Activated CD4-positive, CD25-positive, alpha-beta regulatory T cell treated with anti-CD3 and anti-CD28 coated beads, Interleukin-2, amount 50 U/mL, for 24 hours (primary cell): ENCODE results near the gene GRIK4.
A peak's percentile ranks its signal among the peaks of the same experiment; 100 is the strongest.
"Not testable (repeated sequence)": the region's sequence is repeated elsewhere in the genome, so short reads cannot be mapped to it uniquely, and the experiment has no call there.

Experiments
- ATAC-seq, 2 donors: fragments of 150-1000 bp; cut with Tn5 transposase; one replicate each; pipeline ENCODE4 v1.10.0; 2021; ENCODE audit warnings: mild to moderate bottlenecking in 1 of 2, moderate library complexity in 1 of 2

GRIK4 gene

DNA sequence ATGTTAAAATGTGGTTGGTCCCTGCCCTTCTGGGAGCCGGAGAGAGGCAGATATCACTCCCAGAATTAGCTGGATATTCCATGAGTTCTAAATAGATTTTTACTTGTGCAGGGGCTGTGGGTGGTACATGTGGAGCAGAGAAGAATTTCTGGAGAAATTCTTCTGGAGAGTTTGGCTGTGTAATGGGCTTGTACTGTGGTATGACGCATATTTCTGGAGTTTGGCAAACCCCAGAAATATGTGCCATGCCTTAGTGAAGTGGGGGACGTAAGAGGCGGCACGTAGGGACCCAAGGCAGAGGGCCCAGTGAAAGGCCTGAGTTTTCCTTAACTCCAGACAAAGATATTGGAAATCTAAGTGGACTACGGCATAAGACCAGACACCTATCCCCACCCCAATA lies 461.1 kb downstream of the GRIK4 start:
- ATAC-seq, result no peak

DNA sequence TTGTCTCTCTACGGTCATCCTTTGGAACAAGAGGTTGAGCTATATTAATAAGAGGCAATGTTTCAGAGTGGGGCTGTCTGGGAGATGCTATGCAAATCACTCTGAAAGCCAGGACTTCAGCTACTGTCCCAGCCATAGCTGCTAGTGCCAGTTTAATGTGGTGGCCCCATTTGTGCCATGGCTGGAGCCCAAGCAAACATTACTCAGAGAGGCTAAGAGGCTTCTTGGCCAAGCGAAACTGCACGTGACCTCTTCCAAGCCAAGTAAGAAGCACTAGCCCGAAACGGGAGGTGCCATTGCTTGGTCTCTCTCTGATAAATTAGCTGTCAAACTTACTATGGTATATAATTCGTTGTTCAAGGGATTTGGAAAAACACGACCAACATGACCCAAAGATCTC lies 462.0 kb downstream of the GRIK4 start:
- ATAC-seq, result no peak

DNA sequence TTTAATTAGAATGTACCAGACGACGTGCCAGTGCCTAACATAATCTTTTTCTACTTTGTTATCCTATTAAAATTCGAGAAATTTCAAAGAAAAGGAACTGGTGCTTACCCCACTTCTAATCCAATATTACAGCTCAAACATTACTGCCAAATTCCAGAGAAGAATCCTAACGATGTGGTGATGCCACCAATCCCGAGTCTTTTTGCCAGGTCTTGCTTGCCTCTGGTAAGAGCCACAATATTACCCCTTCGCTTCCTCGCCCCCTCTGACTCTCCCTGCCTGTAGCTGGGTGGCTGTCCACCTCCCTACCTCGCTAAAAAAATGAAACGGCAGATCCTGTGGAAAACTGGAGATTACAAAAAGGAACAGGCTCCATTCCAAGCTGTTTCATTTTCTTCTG lies 462.9 kb downstream of the GRIK4 start:
- ATAC-seq, result no peak

DNA sequence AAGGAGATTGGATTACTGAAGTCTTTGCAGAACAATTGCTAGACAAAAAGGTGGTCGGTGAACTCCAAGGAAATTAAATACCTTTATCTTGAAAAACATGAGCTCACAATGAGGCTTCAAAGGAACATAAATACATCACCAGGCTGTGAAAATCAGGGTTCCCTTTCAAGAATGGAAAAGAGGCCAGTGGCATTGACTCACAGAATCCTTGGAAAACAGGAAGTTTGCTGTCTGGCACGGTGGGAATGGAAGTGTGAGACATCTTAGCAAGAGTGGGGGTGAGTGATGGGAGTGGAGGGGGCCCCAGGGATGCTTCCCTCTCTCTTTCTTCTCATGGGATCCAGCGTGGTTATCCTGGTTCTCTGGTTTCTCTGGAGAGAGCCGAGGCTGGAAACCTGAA lies 463.4 kb downstream of the GRIK4 start:
- no peak for ATAC-seq

DNA sequence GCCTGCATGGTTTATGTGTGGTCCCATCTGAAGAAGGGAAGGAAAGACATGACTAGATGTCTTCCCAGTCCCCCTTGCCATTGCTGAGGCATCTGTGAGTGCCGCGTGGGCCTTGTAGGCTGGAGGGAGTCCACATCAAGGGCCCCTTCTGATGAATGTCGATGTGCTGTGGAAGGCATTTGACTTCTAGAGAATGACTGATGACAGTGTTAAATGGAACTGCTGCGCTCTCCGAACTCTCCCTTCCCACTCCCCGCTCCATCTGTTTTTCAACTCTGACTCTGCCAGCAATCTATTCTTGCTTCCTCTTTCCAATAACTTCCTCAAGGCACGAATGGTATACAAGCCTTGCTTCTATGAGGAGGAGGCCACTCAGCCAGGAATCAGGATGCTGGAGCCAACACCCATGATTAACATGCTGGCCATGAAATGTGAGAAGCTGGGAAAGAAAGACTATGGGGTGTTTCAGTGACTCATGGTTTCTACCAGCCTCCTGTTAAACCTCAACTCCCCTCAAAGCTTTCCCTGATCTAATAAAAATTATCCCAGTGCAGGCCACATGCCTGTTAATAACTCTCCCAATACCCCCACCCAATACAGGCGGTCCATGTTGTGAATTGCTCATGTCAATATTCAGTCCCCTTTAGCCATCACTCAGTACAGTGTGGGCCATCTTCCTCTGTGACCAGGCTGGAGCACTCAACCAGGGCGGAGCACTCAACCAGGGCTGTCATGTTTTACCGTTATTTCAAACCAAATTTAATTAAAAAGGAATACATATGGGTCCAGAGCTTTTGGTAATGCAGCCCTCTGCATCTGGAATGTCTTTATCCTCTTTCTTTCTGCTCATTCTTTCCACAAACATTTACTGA lies 466.0 kb downstream of the GRIK4 start:
- ATAC-seq, result no peak

DNA sequence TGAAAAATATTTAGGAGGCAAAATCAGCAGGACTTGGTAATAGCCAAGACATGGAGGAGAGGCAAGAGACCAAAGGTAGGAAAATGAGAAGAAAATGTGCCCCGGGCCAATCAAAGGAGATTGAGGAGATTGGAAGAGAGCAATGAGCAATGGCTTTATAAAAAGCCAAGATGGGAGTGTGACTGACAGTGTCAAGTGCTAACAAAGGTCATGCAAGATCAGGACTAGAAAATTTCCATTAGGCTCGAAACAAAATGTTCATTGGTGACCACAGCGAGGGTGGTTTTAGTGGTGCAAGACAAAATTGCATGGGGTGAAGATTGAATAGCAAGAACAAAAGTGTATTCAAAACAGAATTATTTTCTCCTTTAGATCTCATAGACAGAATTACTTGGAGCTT lies 467.2 kb downstream of the GRIK4 start:
- ATAC-seq, result no peak

DNA sequence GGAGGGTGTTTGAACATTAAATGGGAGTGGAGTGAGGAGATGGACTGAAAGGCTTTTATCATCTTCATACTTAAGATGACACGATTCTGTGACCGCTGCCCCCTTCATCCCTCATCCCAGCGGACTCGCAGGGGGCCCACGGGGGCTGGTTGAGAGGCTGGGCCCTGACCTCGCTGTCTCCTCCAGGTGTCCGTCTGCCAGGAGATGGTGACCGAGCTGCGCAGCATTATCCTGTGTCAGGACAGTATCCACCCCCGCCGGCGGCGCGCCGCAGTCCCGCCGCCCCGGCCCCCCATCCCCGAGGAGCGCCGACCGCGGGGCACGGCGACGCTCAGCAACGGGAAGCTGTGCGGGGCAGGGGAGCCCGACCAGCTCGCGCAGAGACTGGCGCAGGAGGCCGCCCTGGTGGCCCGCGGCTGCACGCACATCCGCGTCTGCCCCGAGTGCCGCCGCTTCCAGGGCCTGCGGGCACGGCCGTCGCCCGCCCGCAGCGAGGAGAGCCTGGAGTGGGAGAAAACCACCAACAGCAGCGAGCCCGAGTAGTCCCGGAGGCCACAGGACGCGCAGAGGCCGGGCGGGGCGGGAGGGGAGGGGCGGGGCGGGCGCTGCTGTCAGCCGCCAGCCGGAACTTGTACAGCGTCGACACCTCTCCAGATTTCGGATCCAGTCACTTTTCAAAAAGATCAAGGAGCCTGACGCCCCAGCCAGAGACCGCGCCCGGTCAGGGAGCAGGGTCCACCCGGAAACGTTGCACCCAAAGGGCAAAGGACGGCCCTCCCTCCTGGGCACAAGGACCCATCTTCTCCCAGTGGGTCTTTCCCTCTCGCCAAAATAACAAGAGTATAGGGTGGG lies 474.4 kb downstream of the GRIK4 start:
- peak; percentile 66 to 72 for ATAC-seq

DNA sequence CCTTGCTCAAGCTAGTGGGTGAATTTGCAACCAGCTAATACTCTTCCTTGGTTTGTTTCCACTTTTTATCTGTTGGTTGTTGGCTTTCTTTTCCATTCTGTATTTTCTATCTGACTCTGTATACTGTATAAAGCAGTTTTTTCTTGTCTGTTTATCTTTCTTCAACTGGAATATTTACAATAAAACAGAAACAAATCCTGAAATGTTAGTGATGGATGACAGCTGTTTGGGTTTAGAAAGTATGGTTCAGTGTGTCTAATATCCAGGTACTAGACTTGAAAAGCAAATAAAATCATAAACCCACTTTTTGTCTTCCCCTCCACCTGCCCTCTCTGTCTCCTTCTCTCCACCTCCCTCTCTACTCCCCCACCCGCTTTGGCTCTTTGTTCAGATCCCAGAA lies 477.1 kb downstream of the GRIK4 start:
- no peak for ATAC-seq

DNA sequence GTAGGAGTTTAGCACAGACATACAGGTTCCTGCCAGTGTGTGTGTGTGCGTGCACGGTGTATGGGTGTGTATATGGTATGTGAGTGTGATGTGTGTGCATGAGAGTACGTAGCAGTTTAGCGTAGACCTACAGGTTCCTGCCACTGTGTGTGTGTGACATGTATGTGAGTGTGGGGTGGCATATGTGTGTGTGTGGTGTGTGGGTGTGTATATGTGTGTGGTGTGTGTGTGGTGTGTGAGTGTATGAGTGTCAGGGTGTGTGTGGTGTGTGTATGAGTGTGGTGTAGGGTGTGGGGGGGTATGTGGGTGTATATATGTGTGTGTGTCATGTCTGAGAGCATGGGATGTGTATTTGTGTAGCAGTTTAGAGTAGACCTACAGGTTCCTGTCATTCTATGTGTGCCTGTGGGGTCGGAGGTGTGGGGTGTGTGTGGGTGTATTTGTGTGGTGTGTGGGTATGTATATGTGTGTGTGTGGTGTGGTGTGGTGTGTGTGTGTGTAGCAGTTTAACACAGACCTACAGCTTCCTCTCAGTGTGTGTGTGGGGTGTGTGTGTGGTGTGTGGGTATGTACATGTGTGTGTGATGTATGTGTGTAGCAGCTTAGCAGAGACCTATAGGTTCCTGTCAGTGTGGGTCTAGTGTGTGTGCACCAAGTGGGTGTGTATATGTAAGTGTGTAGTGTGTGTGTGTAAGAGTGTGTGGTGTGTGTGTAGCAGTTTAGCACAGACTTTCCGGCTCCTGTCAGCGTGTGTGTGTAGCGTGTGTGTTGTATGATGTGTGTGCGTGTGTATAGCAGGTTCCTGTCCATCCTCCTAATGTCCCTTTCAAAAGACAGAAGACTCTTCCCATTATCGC lies 480.5 kb downstream of the GRIK4 start:
- ATAC-seq, result no peak

DNA sequence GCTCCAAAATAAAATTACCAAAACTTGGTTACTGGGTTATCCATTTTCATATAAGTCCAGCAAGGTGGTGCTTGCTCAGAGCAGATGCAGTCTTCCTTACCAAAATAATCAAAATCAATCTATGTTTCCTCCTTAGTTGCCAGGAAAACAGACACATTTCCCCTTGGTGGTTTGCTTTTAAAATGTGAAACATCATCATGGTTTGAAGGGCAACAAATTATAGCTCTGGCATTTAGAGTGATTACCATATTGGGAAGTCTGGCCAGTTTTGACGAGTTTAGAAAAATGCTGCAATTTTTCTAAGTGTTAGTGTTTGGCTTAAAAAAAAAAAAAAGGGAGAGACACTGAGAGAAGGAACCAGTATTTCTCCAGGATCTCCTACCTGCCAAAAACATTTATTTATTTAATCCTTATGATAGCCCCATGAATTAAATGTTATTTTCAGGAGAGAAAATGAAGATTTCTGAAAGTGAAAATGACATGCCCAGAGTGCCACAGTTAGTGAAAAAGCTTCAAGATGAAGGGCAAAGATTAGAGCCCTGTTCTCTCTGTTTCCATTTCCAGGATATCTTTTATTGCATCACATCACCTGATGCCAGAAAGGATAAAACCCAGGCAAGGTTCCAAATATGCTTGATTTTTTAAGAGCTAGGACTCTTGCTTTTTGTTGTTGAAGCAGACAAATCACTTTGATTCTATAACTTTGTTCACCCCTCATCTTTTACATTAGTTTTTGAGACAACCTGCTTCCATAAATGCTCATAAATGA lies 482.7 kb downstream of the GRIK4 start:
- no peak for ATAC-seq

DNA sequence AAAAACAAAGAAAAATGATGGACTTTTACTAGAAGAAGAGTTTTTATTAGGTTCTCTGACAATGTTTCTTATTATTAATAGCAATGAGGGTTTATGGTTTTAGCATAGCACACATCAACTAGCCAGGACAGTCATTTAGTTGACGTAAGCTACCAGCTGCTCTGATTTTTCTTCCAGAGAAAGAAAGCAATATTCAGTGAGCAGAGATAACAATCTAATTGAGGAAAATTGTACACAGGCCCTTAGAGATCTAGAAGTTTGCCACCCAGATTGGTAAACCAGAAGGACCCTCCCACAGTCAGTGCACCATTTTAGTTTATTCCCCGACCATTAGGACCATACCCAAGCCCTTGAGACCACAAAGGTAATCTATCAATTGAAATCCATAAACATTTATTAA lies 483.6 kb downstream of the GRIK4 start:
- no peak for ATAC-seq

DNA sequence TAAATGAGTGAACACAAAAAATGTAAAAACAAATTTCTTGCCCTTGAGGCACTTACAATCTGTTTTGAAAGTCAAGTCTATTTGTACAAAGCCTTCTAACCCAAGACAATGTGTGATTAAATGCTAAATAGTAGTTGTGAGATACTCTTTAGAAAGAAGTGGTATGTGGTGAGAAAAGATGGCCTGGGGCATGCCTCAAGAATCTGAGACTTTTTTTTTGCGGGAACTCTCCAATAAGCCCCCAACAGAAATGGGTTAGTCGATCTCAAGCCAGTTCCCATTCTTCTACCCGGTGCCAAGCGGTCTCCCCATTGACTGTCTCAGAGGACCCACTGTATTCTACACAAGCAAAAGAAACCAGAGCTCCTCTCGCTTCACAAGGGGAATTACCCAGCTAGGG lies 485.4 kb downstream of the GRIK4 start:
- no peak for ATAC-seq

DNA sequence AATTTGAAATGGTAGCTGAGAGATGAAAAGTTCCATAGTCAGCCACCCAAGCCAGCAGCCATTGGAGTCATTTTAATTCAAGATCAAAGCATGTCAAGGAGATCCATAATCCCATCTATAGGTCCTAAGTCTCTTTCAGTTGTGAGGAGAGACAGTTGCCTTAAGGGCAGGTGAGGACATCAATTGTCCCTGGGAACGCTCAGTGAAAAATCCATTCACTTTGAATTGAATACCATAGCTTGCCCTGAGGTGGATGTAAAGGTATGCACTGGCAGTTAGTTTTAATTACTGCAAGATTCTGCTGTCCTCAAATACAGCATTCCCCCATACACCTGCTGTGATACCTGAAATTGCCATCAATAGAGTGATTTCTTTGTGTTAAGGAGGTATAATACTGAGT lies 487.0 kb downstream of the GRIK4 start:
- no peak for ATAC-seq

DNA sequence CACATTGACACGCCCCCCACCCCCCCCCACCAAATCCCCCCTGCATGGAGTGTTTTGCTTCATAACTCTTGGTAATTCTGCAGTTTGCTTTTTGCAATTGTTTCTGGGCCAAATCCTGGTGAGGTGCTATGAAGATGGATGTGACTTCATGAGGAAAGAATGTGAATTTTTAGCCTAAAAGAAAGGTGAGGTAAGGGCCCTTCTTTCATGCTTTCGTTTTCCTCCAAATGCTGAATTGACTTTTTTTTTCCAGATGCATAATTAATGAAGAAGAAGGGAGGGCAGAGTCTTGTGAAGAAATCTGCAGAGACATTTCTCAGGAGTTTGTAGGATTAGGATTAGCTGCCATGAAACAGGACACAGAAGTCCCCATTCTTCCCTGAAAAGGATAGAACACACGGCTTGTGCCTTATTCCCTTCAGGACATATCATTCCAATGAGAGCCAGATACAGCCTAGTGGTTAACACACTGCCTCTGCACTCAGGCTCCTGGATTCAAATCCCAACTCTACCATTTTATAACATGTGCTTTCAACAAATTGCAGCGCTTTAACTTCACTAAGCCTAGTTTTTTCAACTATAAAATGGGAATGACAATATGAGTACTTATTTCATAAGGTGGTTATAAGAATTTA lies 492.8 kb downstream of the GRIK4 start:
- no peak for ATAC-seq

DNA sequence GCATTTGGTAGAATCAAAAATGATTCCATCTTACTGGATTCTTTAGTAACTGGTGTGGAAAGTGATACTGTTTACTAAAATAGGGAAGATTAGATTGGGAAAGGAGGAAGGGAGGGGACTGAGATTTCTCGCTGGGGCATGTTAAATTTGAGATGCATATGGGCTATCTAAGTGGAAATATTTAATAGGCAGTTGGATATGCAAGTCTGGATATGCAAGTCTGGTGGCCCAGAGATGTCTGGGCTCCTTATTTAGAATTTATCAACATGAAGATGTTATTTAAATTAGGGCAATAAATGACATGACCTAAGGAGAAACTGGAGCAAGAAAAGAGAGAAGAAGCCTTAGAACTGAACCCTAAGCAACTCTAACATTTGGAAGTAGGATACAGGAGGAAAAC lies 495.4 kb downstream of the GRIK4 start:
- no peak for ATAC-seq

DNA sequence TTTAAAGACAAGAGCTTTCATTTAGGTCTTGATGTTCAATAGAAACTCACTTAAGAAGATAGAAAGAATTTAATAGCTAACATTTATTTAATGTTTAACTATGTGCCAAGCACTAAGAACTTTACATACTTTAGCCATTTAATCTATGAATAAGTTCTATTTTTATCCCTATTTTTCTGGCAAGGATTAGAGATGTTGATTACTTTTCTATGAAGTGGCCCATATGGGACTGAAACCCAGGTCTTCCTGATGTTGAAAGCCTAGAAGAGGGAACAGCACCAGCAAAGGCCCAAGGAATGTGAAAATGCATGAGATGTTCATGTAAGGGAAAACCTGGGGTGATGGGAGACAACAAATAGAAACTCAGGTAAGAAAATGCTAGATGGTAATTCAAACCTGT lies 497.0 kb downstream of the GRIK4 start:
- no peak for ATAC-seq

DNA sequence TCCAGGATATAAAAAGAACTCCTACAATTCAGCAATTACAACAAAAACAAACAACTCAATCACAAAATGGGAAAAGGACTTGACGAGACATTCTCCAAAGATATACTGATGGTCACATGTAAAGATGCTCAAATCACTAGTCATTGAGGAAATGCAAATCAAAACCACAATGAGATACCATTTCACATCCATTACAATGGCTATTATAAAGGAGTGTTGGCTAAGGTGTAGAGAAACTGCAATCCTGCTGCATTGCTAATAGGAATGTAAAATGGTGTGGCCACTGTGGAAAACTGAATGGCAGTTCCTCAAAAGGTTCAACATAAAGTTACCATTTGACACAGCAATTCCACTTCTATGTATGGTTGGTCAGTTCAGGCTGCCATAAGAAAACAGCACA lies 500.5 kb downstream of the GRIK4 start:
- ATAC-seq, result no peak

DNA sequence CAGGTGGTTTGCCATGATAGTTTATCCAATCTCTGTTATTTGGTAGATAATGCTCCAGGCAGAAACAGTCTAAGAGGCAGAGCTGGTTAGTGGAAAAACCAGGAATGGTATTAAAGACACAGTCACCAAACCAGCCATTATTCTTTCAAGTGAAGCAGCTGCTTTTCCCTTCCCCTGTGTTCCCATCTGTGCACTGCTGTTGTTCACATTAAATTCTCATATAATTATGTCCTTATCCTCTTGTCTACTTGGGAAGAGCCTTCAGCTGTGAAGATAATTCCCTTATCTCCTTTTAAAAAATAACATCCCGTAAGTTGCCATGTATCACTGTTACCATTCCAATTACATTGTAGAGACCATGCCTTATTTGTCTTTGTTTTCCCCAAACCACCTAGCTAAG lies 507.2 kb downstream of the GRIK4 start:
- ATAC-seq, result no peak

DNA sequence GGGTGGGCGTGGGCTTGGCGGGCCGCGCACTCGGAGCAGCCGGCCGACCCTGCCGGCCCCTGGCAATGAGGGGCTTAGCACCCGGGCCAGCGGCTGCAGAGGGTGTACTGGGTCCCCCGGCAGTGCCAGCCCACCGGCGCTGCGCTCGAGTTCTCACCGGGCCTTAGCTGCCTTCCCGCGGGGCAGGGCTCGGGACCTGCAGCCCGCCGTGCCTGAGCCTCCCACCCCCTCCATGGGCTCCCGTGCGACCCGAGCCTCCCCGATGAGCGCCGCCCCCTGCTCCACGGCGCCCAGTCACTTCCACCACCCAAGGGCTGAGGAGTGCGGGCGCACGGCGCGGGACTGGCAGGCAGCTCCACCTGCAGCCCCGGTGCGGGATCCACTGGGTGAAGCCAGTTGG lies 510.2 kb downstream of the GRIK4 start:
- not testable (repeated sequence) for ATAC-seq

DNA sequence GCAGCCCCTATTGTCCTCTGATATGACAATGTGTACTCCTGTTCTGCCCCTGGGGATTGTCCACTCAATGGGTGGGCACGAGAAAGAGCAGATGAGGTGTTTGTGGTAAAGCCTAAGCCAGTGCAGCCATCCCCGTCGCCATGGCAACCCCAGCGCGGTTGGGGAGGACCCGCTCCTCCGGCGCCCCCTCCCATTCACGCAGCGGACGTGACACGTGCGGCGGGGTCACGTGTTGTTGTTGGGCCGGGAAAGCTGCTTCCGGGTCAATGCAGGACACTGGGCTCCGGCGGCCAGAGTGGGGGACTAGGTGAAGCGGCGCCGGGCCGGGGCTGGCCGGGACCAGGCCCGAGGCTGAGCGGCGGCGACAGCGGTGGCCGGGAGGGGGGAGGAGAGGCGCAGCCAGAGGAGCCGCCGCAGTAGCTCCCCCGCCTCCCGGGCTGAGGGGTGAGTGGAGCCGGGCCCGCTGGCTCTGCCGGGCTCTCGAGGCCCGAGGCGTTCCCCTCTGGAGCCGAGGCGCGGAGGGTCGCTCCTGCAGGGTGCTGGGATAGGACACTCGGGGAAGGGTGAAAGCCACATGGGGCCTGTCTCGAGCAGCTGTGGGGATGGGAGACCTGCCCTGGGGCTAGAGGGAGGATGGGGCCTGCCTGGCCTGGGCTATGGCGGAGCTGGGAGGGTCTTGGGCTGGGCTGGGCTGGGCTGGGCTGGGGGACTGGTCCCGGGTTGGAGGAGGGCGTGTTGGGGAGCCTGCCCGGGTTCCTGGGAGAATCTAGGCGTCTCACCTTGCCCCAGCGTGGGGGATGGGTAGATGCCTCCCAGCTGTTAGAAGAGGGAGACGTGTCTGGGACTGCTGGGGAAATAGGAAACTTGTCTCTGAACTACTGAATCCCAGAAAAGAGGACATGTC lies 512.6 kb downstream of the GRIK4 start, which contains the start of gene TBCEL:
TBCEL (plus strand) TSS at position 255 of the 904 bp plus-strand sequence. CDS start 21,589 bp downstream, outside the sequence.
- ATAC-seq, result peak; percentile 86 to 87

DNA sequence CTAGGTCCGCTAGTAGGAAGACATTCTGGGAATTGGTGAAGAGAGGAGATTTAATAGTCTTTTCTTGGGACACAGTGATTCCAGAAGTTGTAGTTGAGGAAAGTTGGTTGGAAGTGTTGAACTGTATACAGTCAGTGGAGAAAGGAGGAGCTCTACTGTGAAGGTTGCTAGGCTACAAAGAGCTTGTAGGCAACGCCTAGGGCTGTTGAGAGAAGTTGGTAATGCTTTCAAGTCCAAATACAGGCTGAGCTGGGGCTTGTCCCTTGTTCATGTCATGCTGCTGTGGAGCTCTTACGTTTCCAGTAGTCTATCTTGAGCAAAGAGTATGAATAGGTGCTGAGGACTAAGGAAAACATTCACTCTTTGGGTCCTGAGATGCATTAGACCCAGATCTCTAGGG lies 513.4 kb downstream of the GRIK4 start:
- no peak for ATAC-seq
